Ishikawa (cell line): Measurements from ENCODE around the gene AGPAT4.

Source experiments
- RAD21 ChIP-seq: IDR thresholded peaks from 2 replicates; pipeline ENCODE4 v1.6.1; 2012; ENCODE audit warnings: low read depth
- TAF1 ChIP-seq: IDR thresholded peaks from 2 replicates; pipeline ENCODE4 v1.6.1; 2012; ENCODE audit warnings: low read depth, mild to moderate bottlenecking
- TEAD4 ChIP-seq: IDR thresholded peaks from 2 replicates; pipeline ENCODE4 v1.6.1; 2012
- TF ChIP-seq, protein P1 (sequence below): IDR thresholded peaks from 2 replicates; pipeline ENCODE4 v1.6.1; 2012

DNA sequence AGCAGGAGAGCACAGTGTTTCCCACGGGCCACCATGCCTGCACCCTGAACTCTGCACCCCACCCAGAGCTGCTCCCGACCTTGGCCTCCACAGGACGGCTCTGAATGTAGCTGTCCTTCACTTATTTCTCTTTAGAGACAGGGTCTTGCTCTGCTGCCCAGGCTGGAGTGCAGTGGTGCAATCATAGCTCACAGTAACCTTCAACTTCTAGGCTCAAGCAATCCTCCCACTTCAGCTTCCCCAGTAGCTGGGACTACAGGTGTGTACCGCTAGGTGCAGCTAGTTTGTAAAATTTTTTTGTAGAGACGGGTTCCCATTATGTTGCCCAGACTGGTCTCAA lies 130.9 kb downstream of the AGPAT4 start:
- no peak for TF ChIP-seq TAF1
- TF ChIP-seq, protein P1, sequence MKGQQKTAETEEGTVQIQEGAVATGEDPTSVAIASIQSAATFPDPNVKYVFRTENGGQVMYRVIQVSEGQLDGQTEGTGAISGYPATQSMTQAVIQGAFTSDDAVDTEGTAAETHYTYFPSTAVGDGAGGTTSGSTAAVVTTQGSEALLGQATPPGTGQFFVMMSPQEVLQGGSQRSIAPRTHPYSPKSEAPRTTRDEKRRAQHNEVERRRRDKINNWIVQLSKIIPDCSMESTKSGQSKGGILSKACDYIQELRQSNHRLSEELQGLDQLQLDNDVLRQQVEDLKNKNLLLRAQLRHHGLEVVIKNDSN: no peak
- no peak for TF ChIP-seq TEAD4
- TF ChIP-seq RAD21: no peak
